ENCODE measurements around the gene CCDC71. TPM values are rescaled to one million over a fixed set of nuclear protein-coding genes. Genes with fewer than 3 reads are reported as not detected.
A peak's percentile ranks its signal among the peaks of the same experiment; 100 is the strongest.

The CCDC71 gene
- total and polyA plus RNA-seq, 2 of the 13 experiments (the other 11 are each of a cell fraction or from before 2014, with no cell fraction given): 9.7 to 14.3 TPM

DNA sequence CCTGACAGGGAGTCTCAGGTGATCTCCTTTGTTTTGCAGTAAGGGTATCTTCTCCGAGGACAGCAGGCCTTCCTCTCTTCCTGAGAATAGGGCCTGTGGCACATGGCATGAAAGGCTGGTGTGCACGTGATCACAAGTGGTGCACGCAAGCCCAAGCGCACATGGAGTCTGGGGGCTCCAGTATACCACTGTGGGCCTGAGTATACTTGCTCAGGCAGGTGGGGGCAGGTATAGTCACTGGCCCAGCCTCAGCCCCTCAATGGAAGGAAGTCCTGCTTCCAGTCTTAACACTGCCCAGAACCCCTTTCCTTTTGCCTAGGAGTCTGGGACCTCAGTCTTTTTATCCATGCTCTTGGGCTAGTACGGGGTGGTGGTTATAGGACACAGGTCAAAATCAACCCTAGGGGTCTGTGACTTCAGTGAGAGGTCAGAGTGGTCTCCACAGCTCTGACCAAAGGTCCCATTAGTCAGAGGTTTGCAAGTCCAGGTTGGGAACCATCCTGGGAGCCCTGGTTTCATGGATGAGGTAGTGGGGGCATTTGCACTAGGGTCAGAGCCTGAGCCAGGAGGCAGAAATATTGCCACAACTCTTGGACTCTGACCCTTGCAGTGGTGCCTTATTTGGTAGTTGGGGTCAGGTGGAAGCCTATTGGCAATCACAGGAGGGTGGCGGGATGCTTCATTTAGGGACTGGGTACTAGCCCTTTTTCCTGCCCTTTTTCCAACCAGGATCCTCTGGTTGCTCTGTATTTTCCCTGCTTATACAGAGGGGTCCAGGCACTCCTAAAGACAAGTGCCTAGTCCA lies 823 bp upstream of the CCDC71 start (continued):
- TF ChIP-seq, protein P1, sequence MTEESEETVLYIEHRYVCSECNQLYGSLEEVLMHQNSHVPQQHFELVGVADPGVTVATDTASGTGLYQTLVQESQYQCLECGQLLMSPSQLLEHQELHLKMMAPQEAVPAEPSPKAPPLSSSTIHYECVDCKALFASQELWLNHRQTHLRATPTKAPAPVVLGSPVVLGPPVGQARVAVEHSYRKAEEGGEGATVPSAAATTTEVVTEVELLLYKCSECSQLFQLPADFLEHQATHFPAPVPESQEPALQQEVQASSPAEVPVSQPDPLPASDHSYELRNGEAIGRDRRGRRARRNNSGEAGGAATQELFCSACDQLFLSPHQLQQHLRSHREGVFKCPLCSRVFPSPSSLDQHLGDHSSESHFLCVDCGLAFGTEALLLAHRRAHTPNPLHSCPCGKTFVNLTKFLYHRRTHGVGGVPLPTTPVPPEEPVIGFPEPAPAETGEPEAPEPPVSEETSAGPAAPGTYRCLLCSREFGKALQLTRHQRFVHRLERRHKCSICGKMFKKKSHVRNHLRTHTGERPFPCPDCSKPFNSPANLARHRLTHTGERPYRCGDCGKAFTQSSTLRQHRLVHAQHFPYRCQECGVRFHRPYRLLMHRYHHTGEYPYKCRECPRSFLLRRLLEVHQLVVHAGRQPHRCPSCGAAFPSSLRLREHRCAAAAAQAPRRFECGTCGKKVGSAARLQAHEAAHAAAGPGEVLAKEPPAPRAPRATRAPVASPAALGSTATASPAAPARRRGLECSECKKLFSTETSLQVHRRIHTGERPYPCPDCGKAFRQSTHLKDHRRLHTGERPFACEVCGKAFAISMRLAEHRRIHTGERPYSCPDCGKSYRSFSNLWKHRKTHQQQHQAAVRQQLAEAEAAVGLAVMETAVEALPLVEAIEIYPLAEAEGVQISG (CRISPR knock-in tag; IDR thresholded peaks at IDR 0.05): peak; percentile 22; the same call in 1 of the 2 replicates
- TF ChIP-seq ZNF34 (CRISPR knock-in tag; IDR thresholded peaks at IDR 0.05; ENCODE audit: borderline replicate concordance) (0 out of 2 replicates have a peak, but pooled peaks have one; percentile 53), ZNF510 (CRISPR knock-in tag; IDR thresholded peaks at IDR 0.05; ENCODE audit: low read depth) (no peak), NFYC (CRISPR knock-in tag; IDR thresholded peaks at IDR 0.05) (no peak; the same call in 1 of the 2 replicates), YEATS4 (CRISPR knock-in tag; IDR thresholded peaks at IDR 0.05; ENCODE audit: borderline replicate concordance) (no peak), ZNF343 (CRISPR knock-in tag; IDR thresholded peaks at IDR 0.05) (no peak), GABPA (IDR thresholded peaks at IDR 0.05; ENCODE audit: low read depth, low read length) (no peak), GABPA (CRISPR knock-in tag; IDR thresholded peaks at IDR 0.05; ENCODE audit: low read depth) (peak; percentile 40; the same call in 1 of the 2 replicates), SIN3A (IDR thresholded peaks at IDR 0.05; ENCODE audit: borderline replicate concordance, low read depth, low read length) (no peak), CAMTA2 (CRISPR knock-in tag; IDR thresholded peaks at IDR 0.05; ENCODE audit: borderline replicate concordance) (no peak), HCFC1 (IDR thresholded peaks at IDR 0.05; ENCODE audit: low read depth, low read length) (no peak), NCOA2 (CRISPR knock-in tag; IDR thresholded peaks at IDR 0.05) (no peak), TAF15 (IDR thresholded peaks at IDR 0.05; ENCODE audit: low read depth, low read length, poor library complexity, severe bottlenecking) (no peak), ZNF614 (CRISPR knock-in tag; IDR thresholded peaks at IDR 0.05; ENCODE audit: borderline replicate concordance) (no peak), ZNF121 (CRISPR knock-in tag; IDR thresholded peaks at IDR 0.05) (no peak), ZNF260 (CRISPR knock-in tag; IDR thresholded peaks at IDR 0.05; ENCODE audit: borderline replicate concordance, low read depth) (no peak), ZSCAN21 (CRISPR knock-in tag; IDR thresholded peaks at IDR 0.05; ENCODE audit: borderline replicate concordance) (no peak), DNMT3B (CRISPR knock-in tag; conservative IDR thresholded peaks at IDR 0.05) (no peak), FLYWCH1 (CRISPR knock-in tag; IDR thresholded peaks at IDR 0.05) (no peak), SYNCRIP (IDR thresholded peaks at IDR 0.05; ENCODE audit: insufficient read depth, low read depth, low read length) (no peak), CCDC6 (CRISPR knock-in tag; IDR thresholded peaks at IDR 0.05) (no peak), RFX1 (IDR thresholded peaks at IDR 0.05) (no peak), ZNF605 (CRISPR knock-in tag; IDR thresholded peaks at IDR 0.05) (peak; percentile 63; the same call in 1 of the 2 replicates), CBX2 (IDR thresholded peaks at IDR 0.05; ENCODE audit: low read depth, low read length) (no peak), CBX2 (CRISPR knock-in tag; IDR thresholded peaks at IDR 0.05; ENCODE audit: low read depth) (no peak), CHD2 (IDR thresholded peaks at IDR 0.05; ENCODE audit: low read depth, low read length) (no peak)
- TF ChIP-seq, protein P2, sequence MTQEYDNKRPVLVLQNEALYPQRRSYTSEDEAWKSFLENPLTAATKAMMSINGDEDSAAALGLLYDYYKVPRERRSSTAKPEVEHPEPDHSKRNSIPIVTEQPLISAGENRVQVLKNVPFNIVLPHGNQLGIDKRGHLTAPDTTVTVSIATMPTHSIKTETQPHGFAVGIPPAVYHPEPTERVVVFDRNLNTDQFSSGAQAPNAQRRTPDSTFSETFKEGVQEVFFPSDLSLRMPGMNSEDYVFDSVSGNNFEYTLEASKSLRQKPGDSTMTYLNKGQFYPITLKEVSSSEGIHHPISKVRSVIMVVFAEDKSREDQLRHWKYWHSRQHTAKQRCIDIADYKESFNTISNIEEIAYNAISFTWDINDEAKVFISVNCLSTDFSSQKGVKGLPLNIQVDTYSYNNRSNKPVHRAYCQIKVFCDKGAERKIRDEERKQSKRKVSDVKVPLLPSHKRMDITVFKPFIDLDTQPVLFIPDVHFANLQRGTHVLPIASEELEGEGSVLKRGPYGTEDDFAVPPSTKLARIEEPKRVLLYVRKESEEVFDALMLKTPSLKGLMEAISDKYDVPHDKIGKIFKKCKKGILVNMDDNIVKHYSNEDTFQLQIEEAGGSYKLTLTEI (CRISPR knock-in tag; conservative IDR thresholded peaks at IDR 0.05): no peak

All from HepG2 (cell line).